ENCODE results near the gene CDYL.

Gene CDYL

DNA sequence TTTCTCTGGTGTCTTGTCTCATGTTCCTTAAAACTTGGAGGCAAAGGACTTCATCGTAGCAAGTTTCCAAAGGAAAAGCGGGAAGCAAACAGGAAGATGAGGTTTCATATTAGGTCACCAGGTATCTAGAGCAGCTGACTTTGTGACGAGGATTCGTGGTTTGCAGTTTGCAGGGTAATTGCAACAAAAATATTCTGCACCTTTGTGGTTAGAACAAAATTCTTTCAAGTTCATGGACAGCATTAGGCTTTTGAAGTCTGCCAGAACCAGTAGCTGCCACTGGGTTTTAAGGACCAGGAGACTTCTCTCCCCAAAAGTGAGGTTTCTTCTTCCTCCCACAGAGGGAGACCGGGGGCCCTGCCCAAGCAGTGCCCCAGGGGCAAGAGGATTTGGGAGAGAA is 164.2 kb downstream of the CDYL start:
- no peak for DNase-seq

DNA sequence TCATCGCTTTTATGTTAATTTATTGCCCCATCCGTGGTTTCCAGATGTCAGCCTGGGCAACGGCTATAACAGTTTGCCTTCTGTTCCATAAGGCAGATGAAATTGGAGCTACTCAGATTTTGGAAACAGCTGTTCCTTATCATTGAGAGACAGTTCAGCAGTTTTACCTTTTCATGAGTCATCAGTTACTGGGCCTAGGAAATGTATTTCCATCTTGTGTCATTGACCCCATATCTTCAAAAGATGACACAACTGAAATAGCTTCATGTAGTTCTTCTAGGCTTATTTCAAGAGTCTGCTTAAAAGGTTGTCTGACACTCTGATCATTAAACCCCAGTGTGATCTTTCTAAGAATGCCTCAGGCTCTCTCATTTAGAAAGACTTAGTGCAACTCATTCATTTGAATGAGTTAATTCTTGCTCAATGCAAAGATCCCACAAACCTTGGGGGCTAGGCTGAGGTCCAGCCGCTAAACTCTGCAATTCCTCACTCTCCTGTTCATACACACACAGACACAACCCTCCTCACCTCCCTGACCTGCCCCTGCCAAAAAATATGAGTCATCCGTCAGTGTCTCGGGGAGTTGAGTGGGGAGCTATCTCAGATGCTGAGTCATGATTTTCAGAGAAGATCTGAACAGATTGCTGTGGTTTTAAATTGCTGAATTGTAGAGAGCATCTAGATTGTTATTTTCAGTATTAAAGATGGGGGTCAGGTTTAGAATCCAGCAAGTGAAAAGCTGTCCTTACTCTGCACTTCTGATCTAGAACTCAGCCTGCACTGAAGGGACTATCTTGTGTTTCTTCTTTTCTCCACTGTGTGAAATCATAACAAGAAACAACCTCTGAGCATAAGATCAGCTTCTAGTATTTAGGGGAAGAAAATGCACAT is 165.8 kb downstream of the CDYL start:
- DNase-seq: no peak

DNA sequence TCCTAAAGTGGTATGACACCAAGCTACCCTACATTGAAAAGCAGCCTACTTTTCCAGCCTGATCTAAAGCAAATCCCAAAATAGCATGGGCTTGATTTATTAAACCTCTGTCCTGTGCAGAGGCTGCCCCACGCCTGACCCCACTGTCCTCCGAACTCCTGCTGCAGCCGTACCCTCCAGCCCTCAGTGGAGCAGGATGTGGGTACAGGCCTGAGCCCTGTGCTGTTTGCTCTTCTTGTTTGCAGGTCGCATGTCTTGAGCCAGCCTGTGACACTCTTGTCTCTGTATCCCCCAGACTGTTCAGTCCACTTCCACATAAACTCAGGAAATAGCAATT is 166.4 kb downstream of the CDYL start:
- no peak for DNase-seq

DNA sequence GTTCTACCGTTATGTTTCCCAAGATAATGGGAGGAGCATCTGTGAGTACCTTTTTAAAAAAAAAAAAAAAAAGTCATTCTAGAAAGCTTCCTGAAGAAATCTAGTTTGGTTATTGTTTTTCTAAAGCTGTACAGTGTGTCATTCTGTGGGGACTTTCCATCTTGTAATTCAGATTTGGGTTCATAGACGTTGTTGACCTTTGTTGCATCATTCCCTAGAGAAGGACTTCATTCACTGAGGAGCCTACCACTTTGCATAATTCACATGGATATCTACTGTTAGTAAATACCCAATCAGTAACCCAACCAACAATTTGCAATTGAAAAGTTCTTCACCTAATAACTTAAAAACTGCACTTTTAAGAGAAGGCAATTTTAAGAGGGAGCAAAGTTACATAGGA is 167.5 kb downstream of the CDYL start:
- no peak for DNase-seq

DNA sequence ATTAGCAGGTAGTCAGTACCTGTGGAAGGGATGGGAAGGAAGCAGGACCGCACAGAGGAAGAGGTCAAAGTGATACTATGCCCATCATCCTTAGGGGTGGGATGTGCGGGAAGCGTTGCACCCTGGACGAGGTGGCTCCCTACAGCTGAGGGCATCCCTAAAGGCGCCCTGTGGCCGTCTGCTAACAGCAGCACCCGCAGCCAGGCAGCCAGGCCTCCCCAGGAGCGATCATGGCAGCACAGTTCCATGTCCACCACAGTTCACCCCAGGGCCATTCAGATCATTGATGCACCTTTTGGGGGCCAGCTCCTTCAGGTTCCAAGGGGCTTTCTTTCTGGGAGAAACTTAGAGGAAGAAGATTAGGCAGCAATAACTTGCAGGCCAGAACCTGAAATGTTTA is 168.1 kb downstream of the CDYL start:
- no peak for DNase-seq

DNA sequence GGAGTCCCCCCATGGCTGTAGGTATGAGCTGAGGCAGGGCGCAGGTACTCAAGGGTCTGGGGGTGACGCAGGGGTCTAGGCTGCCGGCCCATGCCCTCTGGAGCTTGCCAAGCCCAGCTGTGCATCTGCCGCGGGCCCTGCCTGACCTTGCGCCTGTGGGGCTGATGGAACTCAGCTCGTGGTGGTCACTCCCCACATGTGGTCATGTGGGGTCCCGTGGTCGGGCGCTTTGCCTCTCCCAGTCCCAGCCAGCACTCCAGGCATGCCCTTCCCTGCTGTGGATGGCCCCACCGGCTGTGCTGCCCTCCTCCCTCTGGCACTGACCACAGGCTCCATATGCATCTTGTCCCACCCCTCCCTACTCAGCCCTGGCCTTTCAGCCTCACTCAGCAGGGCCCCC is 170.3 kb downstream of the CDYL start:
- no peak for DNase-seq

DNA sequence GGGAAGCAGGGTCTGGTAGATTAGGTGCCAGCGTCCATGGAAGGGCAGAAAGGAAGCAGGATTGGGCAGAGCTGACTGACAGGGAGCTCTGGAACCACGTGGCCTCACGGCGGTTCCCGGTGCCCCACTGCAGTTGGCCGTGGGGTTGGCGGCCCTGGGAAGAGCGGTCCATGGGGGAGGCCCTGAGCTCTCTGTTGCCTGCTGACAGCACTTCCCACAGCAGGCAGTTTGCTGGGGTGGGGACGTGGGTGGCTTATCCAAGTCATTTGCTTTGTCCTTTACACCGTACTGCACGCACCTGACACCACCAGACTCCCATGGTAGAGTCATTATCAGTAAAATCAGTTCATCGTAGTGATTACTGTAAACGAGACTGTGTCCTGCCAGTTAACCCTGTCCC is 171.5 kb downstream of the CDYL start:
- DNase-seq: no peak

DNA sequence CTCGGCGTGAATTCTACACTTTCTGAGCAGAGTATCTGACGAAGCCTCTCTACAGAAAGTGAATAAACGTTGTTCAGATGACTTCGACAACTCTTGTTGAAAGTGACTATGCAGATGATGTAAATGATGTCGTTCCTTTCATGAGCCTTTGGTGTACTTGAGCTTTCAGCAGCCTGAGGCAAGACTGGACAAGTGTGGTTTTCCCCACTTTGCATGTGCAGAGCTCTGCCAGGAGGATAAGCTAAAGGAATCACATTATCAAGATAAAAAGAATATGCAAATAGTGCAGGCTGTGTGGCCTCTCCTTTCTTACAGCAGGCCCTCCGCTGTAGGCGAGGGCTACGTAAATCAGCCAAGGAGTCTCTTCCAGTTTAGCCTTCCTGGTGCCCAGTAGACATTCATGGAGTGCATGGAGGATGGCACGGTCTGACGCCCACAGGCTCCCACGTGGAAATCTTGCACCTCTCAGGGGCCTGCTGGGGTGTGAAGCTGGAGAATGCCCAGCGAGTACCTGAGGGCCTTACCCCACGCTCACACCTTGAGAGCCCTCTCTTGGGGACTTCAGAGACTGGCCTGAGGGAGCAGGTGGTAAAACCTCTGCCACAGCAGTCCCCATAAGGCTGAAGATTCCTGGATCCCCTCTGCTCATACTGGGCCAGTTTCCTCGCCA is 172.7 kb downstream of the CDYL start:
- no peak for DNase-seq

DNA sequence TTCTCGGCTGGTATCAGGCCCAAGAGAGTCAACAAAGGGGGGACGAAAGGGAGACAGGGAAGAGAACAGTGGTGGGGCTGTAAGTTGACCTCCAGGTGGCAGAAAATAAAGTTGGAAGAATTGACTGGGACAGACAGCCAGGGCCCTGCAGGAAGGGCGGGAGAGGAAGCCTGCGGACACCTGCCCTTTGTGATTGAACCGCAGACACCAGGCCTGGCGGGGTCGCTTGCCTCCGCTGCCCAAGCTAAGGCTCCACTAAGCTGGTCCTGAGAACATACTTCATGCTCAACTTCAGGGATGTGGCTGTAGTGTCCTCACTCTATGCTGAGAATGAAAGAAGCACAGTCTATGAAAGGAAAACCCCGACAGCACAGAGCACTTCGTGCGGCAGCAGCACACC is 173.9 kb downstream of the CDYL start:
- DNase-seq: no peak

DNA sequence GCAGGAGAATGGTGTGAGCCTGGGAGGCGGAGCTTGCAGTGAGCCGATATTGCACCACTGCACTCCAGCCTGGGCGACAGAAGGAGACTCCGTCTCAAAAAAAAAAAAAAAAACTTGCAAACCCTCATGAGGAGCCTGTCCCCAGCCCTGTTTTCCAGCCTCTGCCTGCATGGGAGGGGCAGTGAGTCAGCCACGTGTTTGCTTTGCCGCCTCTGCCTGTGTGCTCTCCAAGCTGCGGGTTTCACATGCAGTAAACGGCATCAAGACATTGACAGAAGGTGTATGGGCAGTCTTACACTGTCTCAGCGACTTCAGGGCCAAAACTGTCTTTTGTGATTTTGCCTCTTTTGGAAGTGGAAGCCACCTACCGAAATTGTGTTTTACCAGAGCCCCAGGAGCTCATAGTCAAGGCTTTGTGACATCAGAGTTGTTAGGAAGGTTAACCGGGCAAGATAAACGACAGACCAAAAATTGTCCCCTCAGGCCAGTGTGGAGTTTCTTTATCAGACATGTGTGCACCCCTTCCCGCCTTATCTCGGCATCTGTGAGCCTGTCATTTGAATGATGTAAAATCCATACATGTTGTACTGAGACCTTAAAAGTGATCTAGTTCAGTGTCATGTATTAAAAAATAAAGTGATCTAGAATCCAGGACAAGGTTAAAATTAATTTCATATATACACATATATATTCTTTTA is 174.8 kb downstream of the CDYL start:
- DNase-seq: no peak

DNA sequence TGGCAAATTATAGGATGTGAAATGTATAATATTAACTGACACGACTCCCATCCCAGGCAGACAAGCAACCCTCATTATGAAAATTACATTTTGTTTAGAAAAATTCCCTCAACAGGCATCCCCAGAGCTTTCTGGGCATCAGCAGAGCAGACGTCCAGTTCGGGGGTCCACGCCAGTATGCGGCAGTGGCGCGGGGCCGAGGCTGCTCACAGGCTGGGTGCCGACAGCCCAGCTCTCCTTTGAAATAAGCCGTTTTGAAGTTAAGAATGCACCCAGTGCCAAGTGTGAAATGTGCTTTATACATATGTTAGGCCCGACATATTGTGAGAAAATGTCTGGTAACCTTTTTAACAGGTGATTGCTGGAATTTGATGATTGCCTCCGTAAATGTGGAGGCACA is 177.2 kb downstream of the CDYL start:
- no peak for DNase-seq

DNA sequence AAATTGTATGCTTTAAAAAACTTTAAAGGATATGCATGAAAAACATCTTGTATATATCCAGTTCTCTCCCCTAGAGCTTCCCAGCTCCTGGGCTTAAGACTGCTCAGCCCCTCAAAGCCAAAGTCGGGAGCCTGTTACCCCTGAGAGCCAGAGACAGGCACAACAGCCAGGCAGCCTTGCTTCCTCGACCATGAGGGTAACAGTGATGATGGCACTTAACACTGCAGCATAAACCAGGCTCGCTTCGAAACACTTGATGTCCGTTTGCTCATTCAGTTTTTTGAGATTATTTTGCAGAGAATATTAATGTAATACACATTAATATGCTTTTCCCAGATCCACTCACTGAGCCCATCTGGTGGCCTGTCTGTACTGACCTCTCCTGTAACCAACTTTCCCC is 180.4 kb downstream of the CDYL start:
- DNase-seq: no peak

DNA sequence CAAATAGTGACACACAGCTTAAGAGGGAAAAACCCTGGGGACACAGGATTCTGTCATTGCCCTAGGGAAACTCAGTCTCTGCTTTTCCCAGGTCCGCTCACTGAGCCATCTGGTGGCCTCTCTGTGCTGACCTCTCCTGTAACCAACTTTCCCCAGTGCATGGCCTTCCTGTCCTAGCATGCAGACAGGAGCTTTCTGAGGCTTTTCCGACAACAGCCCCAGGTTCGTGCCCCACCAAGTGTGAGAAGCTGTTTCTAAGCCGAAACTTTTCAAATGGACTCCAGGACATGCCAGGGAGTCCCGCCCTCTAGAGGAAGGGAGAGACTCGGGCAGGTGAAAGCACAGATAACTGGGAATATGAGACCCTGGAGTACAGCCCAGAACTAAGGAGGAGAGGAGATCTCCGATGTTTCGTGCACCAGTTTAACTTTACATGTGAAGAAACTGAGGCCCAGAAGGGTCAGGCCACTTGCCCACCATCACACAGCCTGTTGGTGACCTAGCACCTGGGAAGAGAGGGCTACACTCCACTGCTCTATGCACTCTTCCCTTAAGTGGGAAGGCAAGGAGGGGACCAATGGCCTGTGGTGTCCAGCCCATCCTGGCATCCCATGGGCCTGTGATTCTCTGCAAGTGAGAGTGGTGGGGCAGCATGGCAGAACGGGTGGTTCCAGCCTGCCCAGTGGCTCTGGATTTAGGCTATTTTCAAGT is 181.5 kb downstream of the CDYL start:
- no peak for DNase-seq

DNA sequence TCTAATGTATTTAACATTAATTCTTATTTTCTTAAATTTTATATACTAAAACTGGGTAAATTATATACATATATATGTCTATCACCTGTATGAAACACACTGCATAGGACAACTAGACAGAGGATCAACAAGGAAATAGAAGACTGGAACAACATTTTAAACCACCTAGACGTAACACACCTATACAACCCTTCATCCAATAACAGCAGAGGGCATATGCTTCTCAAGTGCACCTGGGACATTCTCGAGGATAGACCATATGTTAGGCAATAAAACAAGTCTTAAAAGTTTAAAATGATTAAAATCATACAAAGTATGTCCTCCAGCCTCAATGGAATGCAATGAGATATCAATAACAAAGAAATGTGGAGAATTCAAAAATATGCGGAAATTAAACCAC is 182.4 kb downstream of the CDYL start:
- no peak for DNase-seq

DNA sequence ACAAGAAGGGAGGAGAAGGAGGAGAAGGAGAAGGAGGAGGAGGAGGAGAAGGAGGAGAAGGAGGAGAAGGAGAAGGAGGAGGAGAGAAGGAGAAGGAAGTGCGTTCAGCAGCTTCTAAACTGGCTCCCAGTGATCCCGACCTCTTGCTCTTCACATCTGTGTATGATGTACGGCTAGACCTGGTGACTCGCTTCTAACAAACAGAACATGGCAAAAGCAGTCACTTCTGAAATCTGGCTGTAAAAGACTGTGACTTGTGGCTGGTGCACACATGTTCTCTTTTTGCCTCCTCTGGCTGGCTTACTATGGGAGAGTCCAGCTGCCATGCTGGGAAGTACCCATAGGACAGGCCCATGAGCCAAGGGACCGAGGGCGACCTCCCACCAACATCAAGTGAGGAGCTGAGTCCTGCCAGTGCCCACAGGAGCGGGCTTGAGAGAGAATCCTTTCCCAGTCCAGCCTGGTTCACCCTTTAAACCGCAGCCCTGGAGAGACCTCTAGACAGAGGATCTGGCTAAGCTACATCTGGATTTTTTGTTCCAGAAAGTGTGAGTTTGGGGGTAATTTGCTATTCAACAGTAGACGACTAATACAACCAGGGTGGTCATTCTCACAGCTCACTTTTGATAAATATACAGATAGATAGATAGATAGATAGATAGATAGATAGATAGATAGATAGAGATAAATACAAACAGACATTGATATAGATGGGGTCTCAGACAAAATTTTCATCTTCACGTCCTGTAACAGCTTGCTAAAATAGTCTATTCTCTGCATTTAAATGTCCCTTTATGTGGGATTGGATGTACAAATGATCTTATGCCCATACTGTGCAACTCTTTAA is 185.3 kb downstream of the CDYL start:
- DNase-seq: no peak

DNA sequence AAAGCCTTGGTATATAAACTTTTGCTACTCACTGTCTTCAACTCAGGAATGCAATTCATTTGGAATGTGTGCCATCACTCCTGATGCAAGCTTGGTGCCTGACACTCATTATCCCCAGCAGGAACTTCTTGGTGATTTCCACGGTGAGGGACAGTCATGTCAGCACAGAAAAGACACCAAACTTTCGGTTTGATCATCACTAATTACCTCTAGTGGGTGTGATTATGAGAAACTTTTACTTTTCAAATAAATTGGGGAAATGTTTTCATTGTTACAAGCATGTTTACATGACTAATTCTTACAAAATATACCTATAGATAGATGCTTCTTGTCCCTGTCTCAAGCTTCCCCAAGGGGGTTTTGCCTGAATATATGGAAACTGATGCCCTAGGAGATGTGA is 186.7 kb downstream of the CDYL start:
- no peak for DNase-seq

DNA sequence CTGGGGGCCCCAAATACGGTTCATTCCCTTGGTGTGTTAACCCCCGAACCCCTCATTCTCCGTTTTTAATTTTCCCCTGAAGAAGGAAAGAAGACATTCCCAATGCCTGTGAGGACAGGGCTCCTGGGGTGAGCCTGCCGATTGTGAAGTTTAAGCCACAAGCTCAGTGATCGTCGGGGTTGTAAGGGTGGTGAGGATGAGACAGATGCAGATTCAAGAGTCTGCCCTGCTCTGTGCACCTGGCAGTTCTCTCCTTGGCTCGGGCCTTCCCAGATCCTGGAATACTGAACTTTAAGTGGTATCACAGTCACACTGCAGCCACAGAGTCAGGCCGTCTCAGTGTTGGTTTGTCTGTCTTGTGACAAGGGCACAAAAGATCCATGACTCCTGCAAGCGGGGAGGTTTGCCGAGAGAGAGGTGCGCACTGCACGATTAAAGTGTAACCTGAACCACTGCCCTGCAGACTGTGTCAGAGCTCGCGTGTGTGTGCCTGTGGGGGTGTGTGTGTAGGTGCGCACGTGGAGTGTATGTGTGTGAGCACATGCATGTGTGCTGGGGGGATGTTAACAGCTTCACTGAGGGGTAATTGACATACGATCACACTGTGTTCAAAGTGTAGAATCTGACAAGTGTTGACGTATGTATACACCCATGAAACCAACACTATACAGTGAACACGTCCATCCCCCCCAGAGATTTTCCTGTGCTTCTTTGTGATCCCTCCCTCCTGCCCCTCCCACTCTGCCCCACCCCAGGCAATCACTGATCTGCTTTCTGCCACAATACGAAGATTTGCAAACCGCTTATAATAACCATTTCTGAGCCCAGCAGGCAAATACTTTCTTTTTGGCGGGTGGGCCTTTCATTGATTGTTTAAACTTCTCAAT is 188.7 kb downstream of the CDYL start:
- DNase-seq: no peak

DNA sequence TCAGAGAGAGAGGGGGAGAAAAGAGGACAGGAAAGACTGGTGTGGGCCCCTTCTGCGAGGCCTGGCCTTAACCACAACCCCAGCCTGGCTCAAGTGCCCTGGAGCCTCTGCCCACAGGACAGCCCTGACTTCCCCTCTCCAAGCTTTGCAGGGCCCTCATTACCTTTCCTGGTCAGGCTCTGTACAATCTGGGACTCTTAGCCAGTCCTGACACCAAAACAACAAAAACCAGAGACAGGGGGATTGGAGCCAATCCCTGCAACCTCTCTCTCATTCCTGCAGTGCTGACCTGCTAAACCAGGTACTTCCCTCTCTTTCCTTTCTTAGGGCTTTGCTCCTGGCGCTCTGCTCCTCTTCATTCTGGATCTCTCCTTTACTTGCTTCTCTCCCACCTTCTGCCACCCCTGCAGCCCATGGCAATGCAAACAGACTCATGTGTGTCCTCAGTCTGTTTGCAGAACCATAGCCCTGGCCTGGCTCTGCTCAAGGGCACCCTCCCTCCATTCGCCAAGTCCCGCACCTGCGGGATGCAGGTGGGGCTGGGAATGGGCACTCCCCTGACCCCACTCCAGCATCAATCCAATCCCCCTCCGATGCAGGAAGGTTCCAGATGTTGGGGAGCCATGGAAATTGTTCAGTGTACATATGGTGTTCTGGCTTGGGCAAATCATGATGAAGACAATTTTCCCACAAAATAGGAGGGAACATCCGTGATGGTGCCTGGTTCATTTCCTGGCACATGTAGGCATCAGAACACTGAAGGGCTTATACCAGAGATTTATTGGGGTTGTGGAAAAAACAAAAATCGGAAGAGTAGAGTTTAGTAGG is 189.6 kb downstream of the CDYL start:
- DNase-seq: no peak

DNA sequence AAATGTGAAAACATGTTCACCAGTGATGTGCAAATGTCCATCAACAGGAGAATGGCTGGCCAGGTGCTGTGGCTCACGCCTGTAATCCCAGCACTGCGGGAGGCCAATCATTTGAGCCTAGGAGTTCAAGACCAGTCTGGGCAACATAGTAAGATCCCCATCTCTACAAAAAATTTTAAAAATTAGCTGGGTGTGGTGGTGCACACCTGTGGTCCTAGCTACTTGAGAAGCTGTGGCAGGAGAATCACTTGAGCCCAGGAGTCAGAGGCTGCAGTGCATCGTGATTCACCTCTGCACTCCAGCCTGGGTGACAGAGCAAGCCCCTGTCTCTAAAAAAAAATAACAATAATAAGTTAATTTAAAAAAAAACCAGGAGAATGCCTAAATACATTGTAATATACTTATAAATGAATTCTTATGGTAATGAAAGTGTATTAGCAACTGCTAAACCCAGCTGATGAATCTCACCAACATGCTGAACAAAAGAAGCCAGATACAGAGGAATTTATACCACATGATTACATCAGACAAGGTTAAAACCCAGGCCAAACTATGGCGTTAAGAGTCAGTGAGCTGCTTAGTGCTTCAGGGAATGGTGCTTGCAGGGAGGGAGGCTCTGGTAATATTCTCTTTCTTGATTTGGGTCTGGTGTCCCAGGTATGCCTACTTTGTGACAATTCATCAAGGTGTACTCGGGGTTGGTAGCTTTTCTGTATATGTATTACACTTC is 191.3 kb downstream of the CDYL start:
- DNase-seq: no peak
